Stimulated activated CD4-positive, alpha-beta T cell treated with anti-CD3 and anti-CD28 coated beads, Interleukin-1b, Interleukin-23, amount 100 ng/mL, for 4 hours (primary cell): ENCODE measurements around the gene CD6.

Source experiments
- DNase-seq, 2 donors: peaks; one replicate each; pipeline ENCODE4 v3.0.0-alpha.2; 2020; ENCODE audit warnings: low read depth in 2 of 2

CD6 gene, protein sequence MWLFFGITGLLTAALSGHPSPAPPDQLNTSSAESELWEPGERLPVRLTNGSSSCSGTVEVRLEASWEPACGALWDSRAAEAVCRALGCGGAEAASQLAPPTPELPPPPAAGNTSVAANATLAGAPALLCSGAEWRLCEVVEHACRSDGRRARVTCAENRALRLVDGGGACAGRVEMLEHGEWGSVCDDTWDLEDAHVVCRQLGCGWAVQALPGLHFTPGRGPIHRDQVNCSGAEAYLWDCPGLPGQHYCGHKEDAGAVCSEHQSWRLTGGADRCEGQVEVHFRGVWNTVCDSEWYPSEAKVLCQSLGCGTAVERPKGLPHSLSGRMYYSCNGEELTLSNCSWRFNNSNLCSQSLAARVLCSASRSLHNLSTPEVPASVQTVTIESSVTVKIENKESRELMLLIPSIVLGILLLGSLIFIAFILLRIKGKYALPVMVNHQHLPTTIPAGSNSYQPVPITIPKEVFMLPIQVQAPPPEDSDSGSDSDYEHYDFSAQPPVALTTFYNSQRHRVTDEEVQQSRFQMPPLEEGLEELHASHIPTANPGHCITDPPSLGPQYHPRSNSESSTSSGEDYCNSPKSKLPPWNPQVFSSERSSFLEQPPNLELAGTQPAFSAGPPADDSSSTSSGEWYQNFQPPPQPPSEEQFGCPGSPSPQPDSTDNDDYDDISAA

GRCh38 chr11:60971520-60971919 is at the start of gene CD6:
Gene CD6, plus strand, starts transcription at chr11:60971680. Its CDS starts 186 bp downstream, at chr11:60971866.
- DNase-seq: peak in 1 of 2 donors; percentile 55

DNA sequence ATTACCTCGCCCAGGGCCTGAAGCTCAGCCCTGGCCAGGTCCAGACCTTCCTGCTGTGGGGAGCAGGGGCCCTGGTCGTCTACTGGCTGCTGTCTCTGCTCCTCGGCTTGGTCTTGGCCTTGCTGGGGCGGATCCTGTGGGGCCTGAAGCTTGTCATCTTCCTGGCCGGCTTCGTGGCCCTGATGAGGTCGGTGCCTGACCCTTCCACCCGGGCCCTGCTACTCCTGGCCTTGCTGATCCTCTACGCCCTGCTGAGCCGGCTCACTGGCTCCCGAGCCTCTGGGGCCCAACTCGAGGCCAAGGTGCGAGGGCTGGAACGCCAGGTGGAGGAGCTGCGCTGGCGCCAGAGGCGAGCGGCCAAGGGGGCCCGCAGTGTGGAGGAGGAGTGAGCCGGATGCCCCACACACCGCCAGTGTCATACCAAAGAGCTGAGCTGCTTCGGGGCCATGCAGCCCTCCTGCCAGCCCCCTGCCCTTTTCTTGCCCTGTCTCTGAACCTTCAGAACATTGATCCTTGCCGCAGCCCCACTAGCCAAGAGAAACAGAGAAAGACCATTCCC is 49.6 kb upstream of the CD6 start:
- no peak for DNase-seq

- no peak for DNase-seq
Measured at GRCh38 chr11:60922906-60923305, 48.6 kb upstream of the CD6 start.

GRCh38 chr11:60923326-60923725 is 48.2 kb upstream of the CD6 start:
- no peak for DNase-seq

GRCh38 chr11:60923800-60924109 is 47.7 kb upstream of the CD6 start:
- no peak for DNase-seq

DNA sequence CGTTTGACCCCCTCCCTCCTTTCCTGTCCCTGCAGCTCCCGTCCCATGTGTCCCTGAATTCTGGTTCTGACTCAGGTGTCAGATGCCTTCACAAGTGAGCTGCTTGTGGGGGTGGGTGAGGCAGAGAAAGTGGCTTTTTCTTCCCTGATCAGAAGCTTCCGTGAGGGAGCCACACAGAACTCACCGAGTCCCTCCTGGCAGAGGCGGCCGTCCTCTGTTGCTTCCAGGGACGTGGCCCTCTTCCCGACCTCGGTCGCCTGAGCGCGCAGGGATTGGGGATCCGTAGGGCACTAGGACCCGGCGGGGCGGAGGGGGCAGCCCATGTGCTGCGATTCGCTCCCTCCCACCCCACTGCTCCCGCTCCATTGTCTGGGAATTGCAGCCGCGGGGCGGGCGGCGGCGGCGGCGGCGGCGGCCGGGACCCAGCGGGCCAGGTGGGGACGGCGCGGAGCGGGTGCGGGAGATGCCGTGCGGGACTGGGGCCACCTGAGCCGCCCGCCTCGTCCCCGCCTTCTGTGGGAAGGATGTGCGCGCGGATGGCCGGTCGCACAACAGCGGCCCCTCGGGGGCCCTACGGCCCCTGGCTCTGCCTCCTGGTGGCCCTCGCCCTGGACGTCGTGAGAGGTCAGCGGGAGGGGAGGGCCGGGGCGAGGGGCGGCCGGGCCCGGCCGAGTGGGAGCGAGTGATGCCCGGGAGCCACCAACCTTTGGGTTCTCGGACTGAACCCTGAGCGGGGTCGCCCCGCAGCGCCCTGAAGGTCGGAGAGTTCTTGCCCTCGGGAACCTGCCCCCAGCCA is 47.2 kb upstream of the CD6 start, which contains the start of gene TMEM132A:
Gene TMEM132A (plus strand): TSS at position 351 of the 796 bp plus-strand sequence. CDS start 174 bp downstream, at position 525.
- no peak for DNase-seq

DNA sequence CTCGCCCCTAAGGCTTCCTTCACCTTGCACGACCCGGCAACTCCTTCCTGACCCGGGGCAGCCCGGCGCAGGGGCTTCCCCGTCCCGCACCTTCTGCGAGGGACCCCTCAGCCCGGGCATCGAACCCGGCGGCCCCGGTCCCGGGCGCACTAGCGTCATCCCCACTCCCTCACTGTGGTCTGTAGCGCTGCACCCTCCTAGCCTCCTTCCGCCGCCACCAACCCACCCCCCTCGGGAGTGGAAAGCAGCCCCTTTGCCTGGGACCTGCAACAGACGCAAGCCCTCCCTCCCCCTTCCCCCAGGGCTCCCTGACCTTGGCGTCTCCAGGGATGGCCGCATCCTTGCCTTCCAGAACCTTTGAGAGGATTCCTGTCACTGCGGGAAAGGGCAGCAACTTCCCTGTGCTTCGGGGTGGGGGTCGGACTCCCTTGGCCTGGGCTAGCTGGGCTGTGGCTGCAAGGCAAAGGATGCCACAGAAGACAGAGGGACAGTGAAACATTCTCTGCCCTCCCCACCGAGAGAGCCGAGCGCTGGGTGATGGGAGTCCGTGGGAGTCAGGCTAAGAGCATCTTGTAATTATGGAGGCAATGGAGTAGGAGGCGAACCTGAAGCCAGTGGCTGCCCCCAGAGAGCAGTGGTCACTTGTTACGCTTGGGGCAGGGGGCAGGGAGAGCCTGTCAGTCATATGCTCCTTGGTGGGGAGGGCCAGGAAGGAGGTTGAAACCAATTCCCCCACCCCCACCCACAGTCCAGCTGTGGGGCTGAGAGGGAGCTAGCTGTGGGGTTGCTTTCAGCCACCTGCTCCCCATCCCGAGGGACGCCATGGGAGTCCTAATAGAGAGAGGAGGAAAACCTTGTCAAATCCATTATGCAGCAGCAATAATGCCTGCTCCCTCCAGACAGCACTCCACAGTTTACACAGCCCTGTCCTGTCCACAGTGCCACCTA is 46.3 kb upstream of the CD6 start:
- no peak for DNase-seq

DNA sequence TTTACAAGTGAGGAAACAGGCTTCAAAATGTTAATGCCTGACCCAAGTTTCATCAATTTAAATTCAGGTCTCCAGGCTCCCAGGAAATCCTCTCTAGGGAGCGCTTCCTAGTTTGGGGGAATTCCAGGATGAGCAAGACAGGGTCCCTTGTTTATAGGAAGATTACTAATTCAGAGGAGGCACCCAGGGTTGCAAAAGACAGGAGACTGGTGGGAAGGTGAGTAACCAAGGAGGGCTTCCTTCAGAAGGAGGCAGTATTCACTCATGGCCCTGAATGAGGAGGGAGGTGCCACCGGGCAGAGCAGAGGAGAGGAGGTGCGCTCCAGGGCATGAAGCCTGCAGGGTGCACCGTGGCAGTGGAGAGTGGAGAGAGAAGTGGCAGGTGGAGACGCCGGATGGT is 45.6 kb upstream of the CD6 start:
- DNase-seq: no peak

GRCh38 chr11:60926500-60926899 is 45.0 kb upstream of the CD6 start:
- DNase-seq: no peak

DNA sequence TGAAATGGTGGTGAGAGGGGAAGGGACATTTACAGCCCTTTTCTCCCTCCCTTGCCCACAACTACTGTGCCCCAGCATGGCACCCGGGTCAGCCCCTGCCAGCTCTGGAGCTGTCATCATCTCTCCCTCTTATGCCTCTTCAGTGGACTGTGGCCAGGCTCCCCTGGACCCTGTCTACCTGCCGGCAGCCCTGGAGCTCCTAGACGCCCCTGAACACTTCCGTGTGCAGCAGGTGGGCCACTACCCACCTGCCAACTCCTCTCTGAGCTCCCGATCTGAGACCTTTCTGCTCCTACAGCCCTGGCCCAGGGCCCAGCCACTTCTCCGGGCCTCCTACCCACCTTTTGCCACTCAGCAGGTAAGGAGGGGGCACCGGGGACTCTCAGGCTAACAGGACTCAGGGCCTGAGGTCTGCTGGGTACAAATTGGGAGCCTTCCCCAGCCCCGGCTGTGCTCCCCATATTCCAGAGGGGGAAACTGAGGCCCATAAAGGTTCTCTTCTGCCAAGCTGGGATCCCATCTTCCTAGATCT is 44.4 kb upstream of the CD6 start:
- DNase-seq: no peak

DNA sequence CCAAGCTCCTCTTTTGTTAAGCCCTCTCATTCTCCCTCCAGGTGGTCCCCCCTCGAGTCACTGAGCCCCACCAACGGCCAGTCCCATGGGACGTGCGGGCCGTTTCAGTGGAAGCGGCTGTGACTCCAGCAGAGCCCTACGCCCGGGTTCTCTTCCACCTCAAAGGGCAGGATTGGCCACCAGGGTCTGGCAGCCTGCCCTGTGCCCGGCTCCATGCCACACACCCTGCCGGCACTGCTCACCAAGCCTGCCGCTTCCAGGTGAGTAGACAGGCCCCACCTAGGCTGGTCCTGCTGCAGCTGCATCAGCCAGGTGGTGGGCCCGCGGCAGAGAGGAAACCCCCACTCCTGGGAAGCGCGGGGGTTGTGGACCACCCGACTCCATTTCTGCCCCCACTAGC is 43.9 kb upstream of the CD6 start:
- DNase-seq: no peak

DNA sequence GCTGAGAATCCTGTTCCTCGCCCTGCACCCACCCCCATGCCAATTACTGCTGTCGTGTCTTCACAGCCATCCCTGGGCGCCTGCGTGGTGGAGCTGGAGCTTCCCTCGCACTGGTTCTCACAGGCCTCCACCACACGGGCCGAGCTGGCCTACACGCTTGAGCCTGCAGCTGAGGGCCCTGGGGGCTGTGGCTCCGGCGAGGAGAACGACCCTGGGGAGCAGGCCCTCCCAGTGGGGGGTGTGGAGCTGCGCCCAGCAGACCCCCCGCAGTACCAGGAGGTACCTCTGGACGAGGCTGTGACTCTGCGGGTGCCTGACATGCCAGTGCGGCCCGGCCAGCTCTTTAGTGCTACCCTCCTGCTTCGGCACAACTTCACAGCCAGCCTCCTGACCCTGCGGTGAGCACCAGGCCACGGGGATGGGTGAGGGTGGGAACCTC is 42.9 kb upstream of the CD6 start:
- no peak for DNase-seq

DNA sequence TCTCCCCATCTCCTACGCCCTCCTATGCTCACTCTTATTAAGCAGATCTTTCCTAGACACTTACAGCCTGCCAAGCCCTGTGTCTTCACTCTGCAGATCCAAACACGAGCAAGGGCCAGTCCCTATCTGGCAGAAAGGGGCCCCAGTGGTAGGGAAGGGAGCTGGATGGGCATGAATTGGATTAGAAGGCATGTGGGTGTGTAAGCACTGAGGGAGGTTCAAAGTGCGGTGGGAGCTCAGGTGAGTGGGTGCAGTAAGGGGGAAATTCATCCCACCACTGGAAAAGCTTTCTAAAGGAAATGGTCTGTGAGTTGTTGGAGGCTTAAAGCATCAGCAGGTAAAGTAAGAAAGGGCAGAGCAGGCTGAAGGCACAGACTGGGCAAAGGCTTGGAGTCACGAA is 41.7 kb upstream of the CD6 start:
- DNase-seq: no peak

DNA sequence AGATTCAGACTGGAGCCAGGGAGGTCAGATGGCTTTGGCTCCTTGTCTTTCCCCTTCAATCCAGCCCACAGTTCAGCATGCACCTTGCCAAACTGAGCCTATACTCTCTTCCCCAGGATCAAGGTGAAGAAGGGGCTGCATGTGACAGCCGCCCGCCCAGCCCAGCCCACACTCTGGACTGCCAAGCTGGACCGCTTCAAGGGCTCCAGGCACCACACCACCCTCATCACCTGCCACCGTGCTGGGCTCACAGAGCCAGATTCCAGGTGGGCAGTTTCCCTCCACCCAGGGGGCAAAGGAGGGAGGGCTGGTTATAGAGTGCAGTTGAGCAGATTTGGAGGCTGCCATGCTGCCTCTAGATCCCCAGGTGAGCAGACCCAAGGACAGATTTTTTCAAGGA is 41.1 kb upstream of the CD6 start:
- no peak for DNase-seq

DNA sequence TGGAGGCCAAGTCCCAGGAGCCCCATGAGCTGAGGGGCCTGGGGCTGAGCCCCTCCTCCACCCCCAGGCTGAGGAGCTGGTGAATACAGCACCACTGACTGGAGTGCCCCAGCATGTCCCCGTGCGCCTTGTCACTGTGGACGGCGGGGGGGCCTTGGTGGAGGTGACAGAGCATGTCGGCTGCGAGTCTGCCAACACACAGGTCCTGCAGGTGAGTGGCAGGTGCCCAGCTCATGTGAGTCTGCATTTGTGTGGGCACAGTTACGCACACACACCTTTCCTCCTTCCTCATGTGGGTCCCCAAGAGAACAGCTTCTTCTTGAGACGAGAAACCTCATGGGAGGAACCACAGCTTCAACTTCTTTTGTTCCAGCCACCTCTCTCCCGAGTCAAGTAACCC is 39.6 kb upstream of the CD6 start:
- no peak for DNase-seq

DNA sequence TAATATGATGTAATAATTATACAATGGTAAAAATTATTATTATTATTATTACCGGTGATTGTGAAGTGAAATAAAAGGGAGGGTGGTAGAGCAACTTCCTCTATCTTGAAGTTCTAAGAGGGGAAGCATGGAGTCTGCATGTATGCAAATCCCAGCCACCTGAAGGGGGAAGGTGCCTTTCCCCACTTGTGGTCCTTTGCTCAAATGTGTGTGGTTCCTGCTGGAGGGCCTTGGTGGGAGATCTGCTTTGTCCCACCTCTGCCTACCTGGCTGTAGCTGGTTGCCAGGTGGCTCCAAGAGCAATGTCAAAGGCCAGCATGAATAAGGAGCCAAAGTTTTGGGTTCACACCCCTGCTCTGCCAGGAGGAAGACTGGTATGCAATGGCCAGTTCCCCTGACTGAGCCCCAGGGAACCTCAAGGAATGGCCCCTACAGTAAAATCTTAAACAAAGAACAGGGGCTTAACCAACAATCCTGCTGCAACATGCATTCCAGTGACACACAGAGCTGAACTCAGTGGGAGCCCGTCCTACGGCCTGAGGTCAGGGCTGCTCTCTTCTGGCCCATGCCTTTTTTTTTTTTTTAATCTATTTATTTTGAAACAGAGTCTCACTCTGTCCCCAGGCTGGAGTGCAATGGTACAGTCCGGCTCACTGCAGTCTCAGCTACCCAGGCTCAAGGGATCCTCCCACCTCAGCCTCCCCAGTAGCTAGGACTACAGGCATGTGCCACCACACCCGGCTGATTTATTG is 38.7 kb upstream of the CD6 start:
- DNase-seq: no peak

GRCh38 chr11:60933416-60934123 is 37.9 kb upstream of the CD6 start:
- DNase-seq: no peak

GRCh38 chr11:60934124-60934789 is 37.2 kb upstream of the CD6 start:
- no peak for DNase-seq
